ENCODE data around the gene TBC1D32.

DNA sequence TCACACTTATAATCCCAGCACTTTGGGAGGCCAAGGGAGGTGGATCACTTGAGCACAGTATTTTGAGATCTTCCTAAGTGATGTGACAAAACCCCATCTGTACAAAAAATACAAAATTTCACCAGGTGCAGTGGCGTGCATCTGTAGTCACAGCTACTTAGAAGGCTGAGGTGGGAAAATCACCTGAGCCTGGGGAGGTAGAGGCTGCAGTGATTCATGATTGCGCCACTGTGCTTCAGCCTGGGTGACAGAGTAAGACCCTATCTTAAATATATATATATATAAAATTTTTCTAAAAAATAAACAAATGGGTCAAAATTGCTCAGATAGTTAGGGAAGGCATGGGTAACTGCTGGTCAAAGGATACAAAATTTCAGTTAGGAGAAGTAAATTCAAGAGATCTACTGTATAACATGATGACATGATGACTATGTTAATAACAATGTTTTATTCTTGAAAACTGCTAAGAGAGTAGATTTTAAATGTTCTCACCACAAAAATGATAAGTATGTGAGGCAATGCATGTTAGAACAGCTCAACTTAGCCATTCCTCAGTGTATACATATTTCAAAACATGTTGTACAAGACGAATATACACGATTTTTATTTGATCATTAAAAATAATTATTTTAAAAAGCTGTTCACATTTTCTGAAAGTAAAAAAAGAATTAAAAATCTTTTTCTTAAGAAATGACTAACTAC, 24.4 kb downstream of the TBC1D32 start:
- TF ChIP-seq, protein P1, sequence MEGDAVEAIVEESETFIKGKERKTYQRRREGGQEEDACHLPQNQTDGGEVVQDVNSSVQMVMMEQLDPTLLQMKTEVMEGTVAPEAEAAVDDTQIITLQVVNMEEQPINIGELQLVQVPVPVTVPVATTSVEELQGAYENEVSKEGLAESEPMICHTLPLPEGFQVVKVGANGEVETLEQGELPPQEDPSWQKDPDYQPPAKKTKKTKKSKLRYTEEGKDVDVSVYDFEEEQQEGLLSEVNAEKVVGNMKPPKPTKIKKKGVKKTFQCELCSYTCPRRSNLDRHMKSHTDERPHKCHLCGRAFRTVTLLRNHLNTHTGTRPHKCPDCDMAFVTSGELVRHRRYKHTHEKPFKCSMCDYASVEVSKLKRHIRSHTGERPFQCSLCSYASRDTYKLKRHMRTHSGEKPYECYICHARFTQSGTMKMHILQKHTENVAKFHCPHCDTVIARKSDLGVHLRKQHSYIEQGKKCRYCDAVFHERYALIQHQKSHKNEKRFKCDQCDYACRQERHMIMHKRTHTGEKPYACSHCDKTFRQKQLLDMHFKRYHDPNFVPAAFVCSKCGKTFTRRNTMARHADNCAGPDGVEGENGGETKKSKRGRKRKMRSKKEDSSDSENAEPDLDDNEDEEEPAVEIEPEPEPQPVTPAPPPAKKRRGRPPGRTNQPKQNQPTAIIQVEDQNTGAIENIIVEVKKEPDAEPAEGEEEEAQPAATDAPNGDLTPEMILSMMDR (conservative IDR thresholded peaks at IDR 0.05) = no peak
- no peak for TF ChIP-seq EZH2 (IDR thresholded peaks at IDR 0.05; ENCODE audit: low read depth)
